Right lobe of liver (tissue), 6 donors: ENCODE results near the gene PPP1R17. TPM values are rescaled to one million over a fixed set of nuclear protein-coding genes. Genes with fewer than 3 reads are reported as not detected.

Experiments used
- ATAC-seq, 4 donors: fragments of 200-7000 bp; cut with Tn5 transposase; one replicate each; pipeline ENCODE4 v1.9.1; 2020; ENCODE audit warnings: mild to moderate bottlenecking in 4 of 4, moderate library complexity in 4 of 4
- DNase-seq, 3 donors: peaks; one replicate each; pipeline ENCODE4 v3.0.0-alpha.2; 2020
- H3K27ac ChIP-seq, 3 donors: fragments of 200-600 bp; one replicate each; pipeline ENCODE4 v1.8.0; 2022
- H3K27me3 ChIP-seq, 2 donors: fragments of 200-600 bp; one replicate each; pipeline ENCODE4 v1.8.0; 2022
- H3K36me3 ChIP-seq, 4 donors: fragments of 200-600 bp; sonication (generic) in 1 of 4; one replicate each; pipeline versions ENCODE4 v1.5.1 to v1.8.0; 2017 to 2022; ENCODE audit warnings: control low read depth in 1 of 4
- H3K4me1 ChIP-seq, 4 donors: fragments of 200-600 bp; sonication (generic) in 1 of 4; one replicate each; pipeline versions ENCODE4 v1.5.1 to v1.8.0; 2017 to 2022; ENCODE audit warnings: control low read depth in 1 of 4
- H3K4me3 ChIP-seq, 3 donors: fragments of 200-600 bp; one replicate each; pipeline ENCODE4 v1.8.0; 2022
- H3K9me3 ChIP-seq, 4 donors: fragments of 200-600 bp; sonication (generic) in 1 of 4; one replicate each; pipeline versions ENCODE4 v1.5.1 to v1.8.0; 2017 to 2022; ENCODE audit warnings: control low read depth in 1 of 4
- CTCF ChIP-seq, 4 donors: fragments of 200-600 bp in 3 of 4; fragments of 450-650 bp in 1 of 4; IDR thresholded peaks; one replicate each; pipeline versions ENCODE4 v1.5.1 to v1.8.0; 2016 to 2022; ENCODE audit warnings: antibody characterized with exemption in 4 of 4, mild to moderate bottlenecking in 2 of 4
- POLR2A ChIP-seq: fragments of 450-650 bp; IDR thresholded peaks from one replicate; pipeline ENCODE4 v1.6.1; 2017; ENCODE audit warnings: antibody characterized with exemption, mild to moderate bottlenecking
- whole genome bisulfite sequencing: methylation state at CpG from one replicate; pipeline ENCODE4 v1.1.6; 2018; ENCODE audit warnings: low coverage, low lambda C conversion rate; ENCODE audit not compliant: insufficient coverage; ENCODE audit errors: missing lambda C conversion rate; 5-methylcytosine and 5-hydroxymethylcytosine counted together
- intact Hi-C, 2 donors: fragments of 100-400 bp; cut with DNase I; formaldehyde crosslinking; loops; one replicate each; pipeline versions ENCODE4 v1.11.2 to v1.14.1; 2022
- total RNA-seq, 6 experiments: library from RNA; depleted of rRNA in 2 of 6; stranded (reverse); fragments of >200 nt in 2 of 6; fragmentation: NEBNext Ultra II Directional in 3 of 6; extraction: Animal tissue kit (Norgen Biotek cat#: 25700) in 3 of 6; gene quantifications; one replicate each; pipeline versions ENCODE4 v1.1.0 to v1.2.4, GENCODE V29; 2016 to 2023
- donor health status: DM: no; HTN: yes; CAD: no.
- donor health status: DM: no; HTN: no; CAD: no.
- donor health status: DM: no; HTN: no; CAD: no.
- donor health status: DM: no; HTN: yes; CAD: no.
- donor health status: DM: no; HTN: yes; CAD: no.

PPP1R17 gene
- total RNA-seq, 6 experiments from 2014 or later: not detected

- no peak for DNase-seq
- Histone ChIP-seq H3K9me3 (no peaks in the 10 kb centered on the region), H3K27ac (no peak overlapping the region), H3K36me3 (no peaks in the 10 kb centered on the region), H3K27me3 (no peaks in the 10 kb centered on the region), H3K4me3 (no peak overlapping the region), H3K4me1 (no peaks in the 10 kb centered on the region)
- TF ChIP-seq CTCF (IDR thresholded peaks at IDR 0.05): no peak
- no peak for TF ChIP-seq POLR2A
- intact Hi-C loops: no loop called here
- WGBS: 65% methylated on average over 4 of the region's 8 CpGs
- no peak for ATAC-seq
Measured at GRCh38 chr7:31720366-31720765, 33.4 kb downstream of the PPP1R17 start.

GRCh38 chr7:31724696-31725095 is 37.7 kb downstream of the PPP1R17 start:
- ATAC-seq: no peak
- intact Hi-C loops: no loop called here
- no peak for DNase-seq
- Histone ChIP-seq H3K9me3 (no peaks in the 10 kb centered on the region), H3K27me3 (no peaks in the 10 kb centered on the region), H3K27ac (no peak overlapping the region), H3K4me3 (no peak overlapping the region), H3K4me1 (no peaks in the 10 kb centered on the region), H3K36me3 (no peaks in the 10 kb centered on the region)
- 57% methylated on average over 3 of the region's 3 CpGs for WGBS
- no peak for TF ChIP-seq CTCF (IDR thresholded peaks at IDR 0.05)
- TF ChIP-seq POLR2A: no peak

GRCh38 chr7:31729195-31729804 is 42.3 kb downstream of the PPP1R17 start:
- Histone ChIP-seq H3K27ac (no peak overlapping the region), H3K9me3 (no peaks in the 10 kb centered on the region), H3K4me1 (no peaks in the 10 kb centered on the region), H3K4me3 (no peak overlapping the region), H3K27me3 (no peaks in the 10 kb centered on the region), H3K36me3 (no peaks in the 10 kb centered on the region)
- DNase-seq (no peak), ATAC-seq (no peak)
- intact Hi-C loops: no loop called here
- TF ChIP-seq CTCF (IDR thresholded peaks at IDR 0.05): no peak
- no peak for TF ChIP-seq POLR2A
- WGBS: 26% methylated on average over 3 of the region's 3 CpGs

- no peaks in the 10 kb centered on the region for H3K4me1 ChIP-seq
- 50% methylated on average over 5 of the region's 5 CpGs for WGBS
- DNase-seq (no peak), ATAC-seq (no peak)
- TF ChIP-seq CTCF (IDR thresholded peaks at IDR 0.05) (no peak), POLR2A (no peak)
- intact Hi-C loops: no loop called here
- no peaks in the 10 kb centered on the region for H3K27me3 ChIP-seq
- no peaks in the 10 kb centered on the region for H3K36me3 ChIP-seq
- no peak overlapping the region for H3K27ac ChIP-seq
- no peak overlapping the region for H3K4me3 ChIP-seq
- H3K9me3 ChIP-seq: no peaks in the 10 kb centered on the region
Measured at GRCh38 chr7:31734456-31734855, 47.4 kb downstream of the PPP1R17 start.
